Gastrocnemius medialis (tissue), 4 donors: ENCODE data around the gene ACTN2. TPM values are rescaled to one million over a fixed set of nuclear protein-coding genes. Genes with fewer than 3 reads are reported as not detected.

Source experiments
- ATAC-seq, 2 donors: fragments of 150-250 bp; one replicate each; pipeline ENCODE4 v1.9.1; 2016
- DNase-seq, 2 donors: peaks; one replicate each; pipeline ENCODE4 v3.0.0-alpha.2; 2019
- H3K27ac ChIP-seq, 4 donors: fragments of 200-600 bp; sonication (generic); 1 replicate in 1 of 4; 2 replicates in 3 of 4; pipeline ENCODE4 v1.5.1; 2016 to 2018; ENCODE audit warnings: mild to moderate bottlenecking in 2 of 4, moderate library complexity in 1 of 4
- H3K27me3 ChIP-seq, 3 donors: fragments of 200-600 bp; sonication (generic) in 2 of 3; 1 replicate in 1 of 3; 2 replicates in 2 of 3; pipeline versions ENCODE4 v1.5.1 to v1.6.0; 2016 to 2019; ENCODE audit warnings: mild to moderate bottlenecking in 1 of 3, moderate library complexity in 1 of 3
- H3K36me3 ChIP-seq, 2 donors: fragments of 200-600 bp; sonication (generic) in 1 of 2; one replicate each; pipeline ENCODE4 v1.5.1; 2017 to 2018
- H3K4me1 ChIP-seq, 2 donors: fragments of 200-600 bp; sonication (generic) in 1 of 2; one replicate each; pipeline ENCODE4 v1.5.1; 2016 to 2017; ENCODE audit warnings: mild to moderate bottlenecking in 2 of 2
- H3K4me3 ChIP-seq, 4 donors: fragments of 200-600 bp; sonication (generic) in 3 of 4; 1 replicate in 1 of 4; 2 replicates in 3 of 4; pipeline ENCODE4 v1.5.1; 2016 to 2019; ENCODE audit warnings: mild to moderate bottlenecking in 2 of 4
- H3K9me3 ChIP-seq, 3 donors: fragments of 200-600 bp; sonication (generic) in 2 of 3; 1 replicate in 1 of 3; 2 replicates in 2 of 3; pipeline ENCODE4 v1.5.1; 2016 to 2019
- CTCF ChIP-seq, 5 experiments: fragments of 450-650 bp in 3 of 5; fragments of 200-600 bp in 2 of 5; sonication (generic) in 2 of 5; IDR thresholded peaks in 4 of 5; conservative IDR thresholded peaks in 1 of 5; 1 replicate in 4 of 5; 2 replicates in 1 of 5; pipeline ENCODE4 v1.5.1; 2016 to 2019; ENCODE audit warnings: antibody characterized with exemption in 5 of 5, mild to moderate bottlenecking in 3 of 5, moderate library complexity in 3 of 5
- POLR2A ChIP-seq, 2 donors: fragments of 450-650 bp; IDR thresholded peaks; one replicate each; pipeline ENCODE4 v1.6.1; 2017; ENCODE audit warnings: antibody characterized with exemption in 2 of 2, mild to moderate bottlenecking in 2 of 2, moderate library complexity in 2 of 2
- in situ Hi-C, 4 donors: fragments of 200-750 bp; cut with MboI; loops; one replicate each; pipeline versions ENCODE4 v1.15.0 to v1.8.0; 2017; ENCODE audit warnings: low sequenced_read_pairs in 4 of 4
- intact Hi-C: fragments of 100-400 bp; cut with DNase I; formaldehyde crosslinking; loops from one replicate; pipeline ENCODE4 v1.15.1; 2023; ENCODE audit warnings: low total_unique reads
- total RNA-seq, 4 donors: library from RNA; depleted of rRNA; stranded (reverse); fragments of >200 nt; gene quantifications; one replicate each; pipeline versions ENCODE4 v1.1.0 to v1.2.3, GENCODE V29; 2016

Gene ACTN2
- total RNA-seq, 4 donors from 2014 or later = 503 to 1,706 (median 1,214) TPM

- H3K27me3 ChIP-seq = no peaks in the 10 kb centered on the region
- intact Hi-C loops = no loop called here
- no peak for TF ChIP-seq CTCF (IDR thresholded peaks at IDR 0.05 in 4 of 5, conservative IDR thresholded peaks at IDR 0.05 in 1 of 5)
- no peak for TF ChIP-seq POLR2A (IDR thresholded peaks at IDR 0.05)
- peak overlapping the region in 2 of 4 donors; percentile 45 to 46 for H3K27ac ChIP-seq
- in situ Hi-C loops = no loop called here
- H3K4me1 ChIP-seq = peaks cover 0 to 4% of the 10 kb centered on the region in 2 donors
- DNase-seq = no peak
- no peak for ATAC-seq
- no peaks in the 10 kb centered on the region for H3K9me3 ChIP-seq
- H3K36me3 ChIP-seq = peaks cover 4 to 72% of the 10 kb centered on the region in 2 donors
- no peak overlapping the region for H3K4me3 ChIP-seq
Measured at GRCh38 chr1:236760986-236761385, 74.7 kb downstream of the ACTN2 start.

- intact Hi-C loops (no loop called here), in situ Hi-C loops (no loop called here)
- Histone ChIP-seq H3K4me3 (no peak overlapping the region), H3K4me1 (peaks cover 0 to 4% of the 10 kb centered on the region in 2 donors), H3K9me3 (no peaks in the 10 kb centered on the region), H3K36me3 (peaks cover 4 to 72% of the 10 kb centered on the region in 2 donors), H3K27ac (no peak overlapping the region), H3K27me3 (no peaks in the 10 kb centered on the region)
- TF ChIP-seq POLR2A (IDR thresholded peaks at IDR 0.05) (no peak), CTCF (IDR thresholded peaks at IDR 0.05 in 4 of 5, conservative IDR thresholded peaks at IDR 0.05 in 1 of 5) (no peak)
- no peak for DNase-seq
- ATAC-seq = no peak
Measured at GRCh38 chr1:236761397-236762132, 75.3 kb downstream of the ACTN2 start.

GRCh38 chr1:236762410-236762809 is 76.1 kb downstream of the ACTN2 start:
- intact Hi-C loops (no loop called here), in situ Hi-C loops (no loop called here)
- Histone ChIP-seq H3K9me3 (no peaks in the 10 kb centered on the region), H3K36me3 (peaks cover 4 to 68% of the 10 kb centered on the region in 2 donors), H3K4me3 (no peak overlapping the region), H3K4me1 (peaks cover 0 to 4% of the 10 kb centered on the region in 2 donors), H3K27ac (no peak overlapping the region), H3K27me3 (no peaks in the 10 kb centered on the region)
- TF ChIP-seq CTCF (IDR thresholded peaks at IDR 0.05 in 4 of 5, conservative IDR thresholded peaks at IDR 0.05 in 1 of 5) (no peak), POLR2A (IDR thresholded peaks at IDR 0.05) (no peak)
- ATAC-seq (no peak), DNase-seq (no peak)

DNA sequence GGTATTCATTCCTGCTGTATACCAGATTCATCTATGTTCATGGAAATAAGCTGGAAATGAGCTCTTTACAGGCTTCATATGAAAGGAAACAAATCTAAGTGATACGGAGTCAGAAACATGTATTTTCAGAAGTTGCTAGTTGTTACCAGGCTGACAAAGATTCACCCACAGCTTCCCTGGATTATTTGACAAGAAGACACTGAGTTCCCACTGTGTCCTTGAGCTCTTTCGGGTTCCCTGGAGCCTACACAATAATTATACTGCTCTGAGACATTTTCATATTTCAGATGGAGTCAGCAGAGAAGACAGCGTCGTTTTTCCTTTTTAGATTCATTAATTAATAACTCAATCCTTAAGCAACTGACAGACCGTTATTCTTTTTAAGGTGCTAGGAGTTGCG is 79.5 kb downstream of the ACTN2 start:
- DNase-seq (no peak), ATAC-seq (no peak)
- intact Hi-C loops = no loop called here
- Histone ChIP-seq H3K27me3 (no peaks in the 10 kb centered on the region), H3K4me3 (no peak overlapping the region), H3K27ac (peak overlapping the region in 2 of 4 donors; percentile 1 to 18), H3K9me3 (no peaks in the 10 kb centered on the region), H3K36me3 (peaks cover 4 to 39% of the 10 kb centered on the region in 2 donors), H3K4me1 (no peaks in the 10 kb centered on the region)
- in situ Hi-C loops = no loop called here
- TF ChIP-seq POLR2A (IDR thresholded peaks at IDR 0.05) (no peak), CTCF (IDR thresholded peaks at IDR 0.05 in 4 of 5, conservative IDR thresholded peaks at IDR 0.05 in 1 of 5) (no peak)
